ENCODE data around the gene DPH2. TPM values are rescaled to one million over a fixed set of nuclear protein-coding genes. Genes with fewer than 3 reads are reported as not detected.

DPH2 gene, protein sequence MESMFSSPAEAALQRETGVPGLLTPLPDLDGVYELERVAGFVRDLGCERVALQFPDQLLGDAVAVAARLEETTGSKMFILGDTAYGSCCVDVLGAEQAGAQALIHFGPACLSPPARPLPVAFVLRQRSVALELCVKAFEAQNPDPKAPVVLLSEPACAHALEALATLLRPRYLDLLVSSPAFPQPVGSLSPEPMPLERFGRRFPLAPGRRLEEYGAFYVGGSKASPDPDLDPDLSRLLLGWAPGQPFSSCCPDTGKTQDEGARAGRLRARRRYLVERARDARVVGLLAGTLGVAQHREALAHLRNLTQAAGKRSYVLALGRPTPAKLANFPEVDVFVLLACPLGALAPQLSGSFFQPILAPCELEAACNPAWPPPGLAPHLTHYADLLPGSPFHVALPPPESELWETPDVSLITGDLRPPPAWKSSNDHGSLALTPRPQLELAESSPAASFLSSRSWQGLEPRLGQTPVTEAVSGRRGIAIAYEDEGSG
- 10 to 100 TPM; 10.7 to 37.2 (median 12.8) TPM for total RNA-seq
- polyA plus RNA-seq: 10 to 100 TPM; 10.8 to 31.3 (median 11.3) TPM

DNA sequence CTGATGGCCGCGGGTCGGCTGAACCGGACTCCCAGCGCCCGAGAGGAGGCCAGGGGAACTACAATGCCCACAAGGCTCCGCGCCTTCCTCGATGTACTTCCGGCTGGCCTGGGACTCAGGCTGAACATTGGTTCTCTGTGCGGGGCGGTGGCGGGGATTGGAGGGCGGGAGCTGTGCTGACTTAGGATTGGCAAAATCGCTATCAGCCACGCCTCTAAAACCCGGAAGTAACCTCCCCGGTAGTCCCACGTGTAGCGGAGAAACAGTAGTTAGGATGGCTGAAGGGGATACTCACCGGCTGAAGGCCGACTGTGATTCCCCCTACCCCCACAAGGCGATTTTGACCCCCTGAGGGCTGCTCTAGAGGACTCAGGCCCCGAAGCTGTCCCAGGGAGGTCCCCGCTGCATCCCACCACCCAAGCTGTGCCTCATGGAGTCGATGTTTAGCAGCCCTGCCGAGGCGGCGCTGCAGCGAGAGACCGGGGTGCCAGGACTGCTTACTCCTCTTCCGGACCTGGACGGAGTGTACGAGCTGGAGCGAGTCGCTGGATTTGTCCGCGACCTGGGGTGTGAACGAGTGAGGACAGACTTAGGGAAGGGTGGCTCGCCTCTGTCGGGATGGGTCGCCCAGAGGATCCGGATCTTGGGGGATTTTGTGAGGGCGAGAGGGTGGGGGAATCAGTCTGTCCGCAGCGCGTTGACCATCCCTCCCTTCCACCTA lies at the start of gene DPH2:
Gene DPH2, plus strand, starts transcription at position 265 of the 721 bp plus-strand sequence. Its CDS starts 166 bp downstream, at position 431.
- no peaks in the 10 kb centered on the region for H3K9me3 ChIP-seq
- intact Hi-C loops (cut with DNase I): loop anchor here (1.0 kb wide), 1 partner anchor 24 kb away; the partner anchor contains the start of gene IPO13
- H3K4me1 ChIP-seq: peaks cover 0 to 27% (median 14%) of the 10 kb centered on the region in 4 donors
- WGBS, 2 donors: 0 to 1% methylated on average over 47 of the region's 47 CpGs
- DNase-seq: peak; percentile 99
- peaks cover 0 to 28% (median 10%) of the 10 kb centered on the region in 4 donors for H3K36me3 ChIP-seq
- TF ChIP-seq EP300 (IDR thresholded peaks at IDR 0.05): no peak
- TF ChIP-seq, protein P1, sequence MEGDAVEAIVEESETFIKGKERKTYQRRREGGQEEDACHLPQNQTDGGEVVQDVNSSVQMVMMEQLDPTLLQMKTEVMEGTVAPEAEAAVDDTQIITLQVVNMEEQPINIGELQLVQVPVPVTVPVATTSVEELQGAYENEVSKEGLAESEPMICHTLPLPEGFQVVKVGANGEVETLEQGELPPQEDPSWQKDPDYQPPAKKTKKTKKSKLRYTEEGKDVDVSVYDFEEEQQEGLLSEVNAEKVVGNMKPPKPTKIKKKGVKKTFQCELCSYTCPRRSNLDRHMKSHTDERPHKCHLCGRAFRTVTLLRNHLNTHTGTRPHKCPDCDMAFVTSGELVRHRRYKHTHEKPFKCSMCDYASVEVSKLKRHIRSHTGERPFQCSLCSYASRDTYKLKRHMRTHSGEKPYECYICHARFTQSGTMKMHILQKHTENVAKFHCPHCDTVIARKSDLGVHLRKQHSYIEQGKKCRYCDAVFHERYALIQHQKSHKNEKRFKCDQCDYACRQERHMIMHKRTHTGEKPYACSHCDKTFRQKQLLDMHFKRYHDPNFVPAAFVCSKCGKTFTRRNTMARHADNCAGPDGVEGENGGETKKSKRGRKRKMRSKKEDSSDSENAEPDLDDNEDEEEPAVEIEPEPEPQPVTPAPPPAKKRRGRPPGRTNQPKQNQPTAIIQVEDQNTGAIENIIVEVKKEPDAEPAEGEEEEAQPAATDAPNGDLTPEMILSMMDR (IDR thresholded peaks at IDR 0.05): peak in 1 of 4 experiments; percentile 23
- peak in 1 of 4 donors; percentile 25 for TF ChIP-seq POLR2AphosphoS5 (IDR thresholded peaks at IDR 0.05)
- TF ChIP-seq POLR2A (IDR thresholded peaks at IDR 0.05): no peak
- H3K4me3 ChIP-seq: peak within 1 kb of the TSS; percentile 63 to 90 (median 66)
- peak within 1 kb of the TSS; percentile 17 to 60 (median 37) for H3K27ac ChIP-seq
- no peaks in the 10 kb centered on the region for H3K27me3 ChIP-seq

- Histone ChIP-seq H3K9me3 (no peaks in the 10 kb centered on the region), H3K27ac (no peak overlapping the region), H3K27me3 (no peaks in the 10 kb centered on the region), H3K4me1 (no peaks in the 10 kb centered on the region), H3K36me3 (peaks cover 0 to 14% (median 2%) of the 10 kb centered on the region in 4 donors), H3K4me3 (no peak overlapping the region)
- DNase-seq: no peak
- no peak for TF ChIP-seq EP300 (IDR thresholded peaks at IDR 0.05)
- TF ChIP-seq POLR2AphosphoS5 (IDR thresholded peaks at IDR 0.05): no peak
- no peak for TF ChIP-seq POLR2A (IDR thresholded peaks at IDR 0.05)
- TF ChIP-seq, protein P1 (IDR thresholded peaks at IDR 0.05): no peak
- intact Hi-C loops (cut with DNase I): no loop called here
- 96% methylated on average over 6 of the region's 6 CpGs for WGBS, 2 donors
Observed at GRCh38 chr1:43921022-43921421, 48.8 kb upstream of the DPH2 start.

DNA sequence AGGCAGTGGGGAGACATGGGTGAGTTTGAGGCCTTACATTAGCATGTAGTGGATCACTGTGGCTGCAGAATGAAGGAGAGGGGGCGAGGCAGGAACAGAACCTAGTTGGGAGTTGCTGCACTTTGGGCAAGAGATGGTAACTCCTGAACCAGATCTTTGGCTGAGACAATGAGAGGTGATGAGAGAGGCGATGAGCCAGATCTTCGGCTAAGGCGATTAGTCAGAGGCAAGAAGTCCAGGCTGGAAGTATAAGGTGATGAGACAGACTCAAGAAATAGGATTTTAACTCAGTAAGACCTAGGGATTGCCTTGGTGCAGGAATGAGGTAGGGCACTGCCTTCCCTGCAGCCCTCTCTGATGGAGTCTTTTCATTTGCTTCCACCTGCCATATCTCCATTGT lies 45.3 kb upstream of the DPH2 start:
- Histone ChIP-seq H3K9me3 (no peaks in the 10 kb centered on the region), H3K27ac (no peak overlapping the region), H3K4me3 (no peak overlapping the region), H3K4me1 (no peaks in the 10 kb centered on the region), H3K36me3 (peaks cover 0 to 14% (median 2%) of the 10 kb centered on the region in 4 donors), H3K27me3 (no peaks in the 10 kb centered on the region)
- intact Hi-C loops (cut with DNase I): no loop called here
- no peak for TF ChIP-seq POLR2A (IDR thresholded peaks at IDR 0.05)
- TF ChIP-seq POLR2AphosphoS5 (IDR thresholded peaks at IDR 0.05): no peak
- TF ChIP-seq, protein P1 (IDR thresholded peaks at IDR 0.05): no peak
- no peak for TF ChIP-seq EP300 (IDR thresholded peaks at IDR 0.05)
- no peak for DNase-seq
- WGBS, 2 donors: 83 to 84% methylated on average over 4 of the region's 4 CpGs

DNA sequence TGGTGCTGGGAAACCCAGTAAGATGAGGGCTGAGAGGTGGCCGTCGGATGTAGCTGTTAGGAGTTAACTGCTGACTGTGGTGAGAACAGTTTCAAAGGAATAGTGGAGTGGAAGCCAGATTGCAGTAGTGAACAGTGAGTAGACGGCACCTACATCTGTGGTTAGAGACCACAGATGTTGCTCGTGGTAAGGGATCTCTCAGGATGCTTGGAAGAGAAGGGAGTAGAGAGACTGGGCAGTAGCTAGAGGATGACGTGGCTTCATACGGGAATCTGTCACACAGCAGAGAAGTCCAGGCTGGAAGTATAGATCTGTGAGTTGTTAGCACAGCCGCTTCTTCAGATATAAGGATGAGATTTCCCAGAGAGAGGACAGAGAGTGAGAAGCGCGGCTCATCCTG lies 44.0 kb upstream of the DPH2 start:
- TF ChIP-seq POLR2A (IDR thresholded peaks at IDR 0.05) (no peak), POLR2AphosphoS5 (IDR thresholded peaks at IDR 0.05) (no peak), EP300 (IDR thresholded peaks at IDR 0.05) (no peak)
- TF ChIP-seq, protein P1 (IDR thresholded peaks at IDR 0.05): no peak
- Histone ChIP-seq H3K27ac (no peak overlapping the region), H3K4me1 (no peaks in the 10 kb centered on the region), H3K9me3 (no peaks in the 10 kb centered on the region), H3K36me3 (peaks cover 0 to 21% (median 4%) of the 10 kb centered on the region in 4 donors), H3K4me3 (no peak overlapping the region), H3K27me3 (no peaks in the 10 kb centered on the region)
- DNase-seq: no peak
- intact Hi-C loops (cut with DNase I): no loop called here
- 91 to 94% methylated on average over 9 of the region's 9 CpGs for WGBS, 2 donors

All from sigmoid colon (tissue), 7 donors.